Adrenal gland (tissue), 19 donors: ENCODE results near the gene SMIM44. TPM values are rescaled to one million over a fixed set of nuclear protein-coding genes. Genes with fewer than 3 reads are reported as not detected.

ENCODE experiments used
- DNase-seq, 7 donors: peaks; one replicate each; pipeline ENCODE4 v3.0.0-alpha.2; 2019 to 2020
- H3K27ac ChIP-seq, 5 donors: fragments of 200-600 bp; sonication (generic) in 4 of 5; 1 replicate in 3 of 5; 2 replicates in 2 of 5; pipeline versions ENCODE4 v1.5.1 to v1.8.0; 2016 to 2020; ENCODE audit warnings: mild to moderate bottlenecking in 1 of 5
- H3K27me3 ChIP-seq: fragments of 200-600 bp; 2 replicates; pipeline ENCODE4 v1.8.0; 2021
- H3K36me3 ChIP-seq, 2 donors: fragments of 200-600 bp; replicated peaks in 1 of 2; 1 replicate in 1 of 2; 2 replicates in 1 of 2; pipeline versions ENCODE4 v1.5.1 to v1.8.0; 2018 to 2022
- H3K4me1 ChIP-seq, 2 donors: fragments of 200-600 bp; replicated peaks in 1 of 2; 1 replicate in 1 of 2; 2 replicates in 1 of 2; pipeline versions ENCODE4 v1.5.1 to v1.8.0; 2018 to 2021
- H3K4me3 ChIP-seq, 4 donors: fragments of 200-600 bp; sonication (generic) in 3 of 4; one replicate each; pipeline ENCODE4 v1.5.1; 2016 to 2018
- H3K9me3 ChIP-seq, 3 donors: fragments of 200-600 bp; sonication (generic) in 1 of 3; replicated peaks in 1 of 3; 1 replicate in 2 of 3; 2 replicates in 1 of 3; pipeline versions ENCODE4 v1.5.1 to v1.8.0; 2016 to 2021
- CTCF ChIP-seq, 6 experiments: fragments of 450-650 bp in 4 of 6; fragments of 200-600 bp in 2 of 6; sonication (generic) in 1 of 6; IDR thresholded peaks; 1 replicate in 5 of 6; 2 replicates in 1 of 6; pipeline versions ENCODE4 v1.5.1 to v1.8.0; 2016 to 2021; ENCODE audit warnings: antibody characterized with exemption in 6 of 6, mild to moderate bottlenecking in 2 of 6, moderate library complexity in 1 of 6
- POLR2A ChIP-seq, 2 donors: fragments of 450-650 bp; IDR thresholded peaks; one replicate each; pipeline ENCODE4 v1.6.1; 2017; ENCODE audit warnings: antibody characterized with exemption in 2 of 2, mild to moderate bottlenecking in 2 of 2, moderate library complexity in 1 of 2
- WGBS, 4 donors: extraction: QIAGEN DNeasy Blood & Tissue Kit in 2 of 4; methylation state at CpG; one replicate each; pipeline versions ENCODE4 v1.1.5 to v1.1.7; 2013 to 2017; 5-methylcytosine and 5-hydroxymethylcytosine counted together
- intact Hi-C, 2 donors: fragments of 100-400 bp; cut with DNase I; formaldehyde crosslinking; loops; one replicate each; pipeline versions ENCODE4 v1.14.1 to v1.15.0; 2022 to 2023
- long read RNA-seq, 10 donors: library from polyadenylated mRNA in 3 of 10; unstranded in 2 of 10; stranded (forward) in 1 of 10; transcript quantifications; one replicate each; pipeline ENCODE4 v2.0.0 and lab custom pipeline, GENCODE V29; 2021 to 2026
- polyA plus RNA-seq, 3 donors: library from polyadenylated mRNA; stranded (reverse); fragments of 200-250 nt in 2 of 3; fragments of 350-450 nt in 1 of 3; fragmentation: Illumina TruSeq in 1 of 3; extraction: RNeasy Lipid Tissue Mini Kit (QIAGEN cat#74804) in 1 of 3; gene quantifications; one replicate each; pipeline ENCODE4 v1.2.3, GENCODE V29; 2013 to 2014
- total RNA-seq, 9 donors: library from RNA; depleted of rRNA in 4 of 9; stranded (reverse); fragments of >200 nt in 4 of 9; fragments of 120-200 nt in 1 of 9; fragmentation: NEBNext Ultra II Directional in 1 of 9; extraction: Animal tissue kit (Norgen Biotek cat#: 25700) in 1 of 9; gene quantifications; one replicate each; pipeline versions ENCODE4 v1.1.0 to v1.2.4, GENCODE V29; 2013 to 2023
- donor health status: healthy with polysubstance abuse.
- donor health status: Bipolar disorder and iron deficiency.
- donor health status: DM: yes; HTN: yes; CAD: no.
- donor health status: DM: no; HTN: no; CAD: no.
- donor health status: DM: no; HTN: no; CAD: no.
- donor health status: DM: yes; HTN: yes; CAD: no.

Gene SMIM44
- not detected for total RNA-seq
- polyA plus RNA-seq = not detected
- long read RNA-seq, donor 1 = 0 reads
- long read RNA-seq, donor 2 = 0 reads
- long read RNA-seq, donor 3 = 0 reads
- long read RNA-seq, donor 4 = 0 reads
- long read RNA-seq, donor 5 = 0 reads
- long read RNA-seq, donor 6 = 0 reads
- long read RNA-seq, donor 7 = 0 reads
- long read RNA-seq, donor 8 = 0 reads
- long read RNA-seq, donor 9 = 0 reads
- long read RNA-seq, donor 10 = 0 reads

GRCh38 chr19:3483226-3483628, at the start of gene SMIM44:
Gene SMIM44 (minus strand): TSS chr19:3483441. CDS start chr19:3483403, 38 bp downstream.
- H3K36me3 ChIP-seq = no peaks in the 10 kb centered on the region
- 63 to 71% (median 67%) methylated on average over 7 to 33 of the region's 33 CpGs for WGBS, 4 donors
- peaks cover 14% of the 10 kb centered on the region for H3K27me3 ChIP-seq
- DNase-seq = no peak
- no peaks in the 10 kb centered on the region for H3K9me3 ChIP-seq
- intact Hi-C loops = no loop called here
- no peaks in the 10 kb centered on the region for H3K4me1 ChIP-seq
- no peak for TF ChIP-seq CTCF (IDR thresholded peaks at IDR 0.05)
- TF ChIP-seq POLR2A (IDR thresholded peaks at IDR 0.05) = no peak
- H3K4me3 ChIP-seq = no peak within 1 kb of the TSS
- H3K27ac ChIP-seq = no peak within 1 kb of the TSS

- 89 to 94% (median 93%) methylated on average over 2 to 17 of the region's 17 CpGs for WGBS, 4 donors
- peaks cover 0 to 58% of the 10 kb centered on the region in 2 donors for H3K36me3 ChIP-seq
Measured at GRCh38 chr19:3533033-3533432, 49.8 kb upstream of the SMIM44 start.

GRCh38 chr19:3532154-3532786, 49.0 kb upstream of the SMIM44 start:
- peaks cover 0 to 66% of the 10 kb centered on the region in 2 donors for H3K36me3 ChIP-seq
- no peak for DNase-seq
- H3K4me1 ChIP-seq = peaks cover 15% of the 10 kb centered on the region in 2 donors
- intact Hi-C loops = no loop called here
- WGBS, 4 donors = 93 to 100% (median 95%) methylated on average over 2 to 33 of the region's 33 CpGs
- H3K9me3 ChIP-seq = no peaks in the 10 kb centered on the region
- no peaks in the 10 kb centered on the region for H3K27me3 ChIP-seq
- no peak overlapping the region for H3K4me3 ChIP-seq
- TF ChIP-seq POLR2A (IDR thresholded peaks at IDR 0.05) (no peak), CTCF (IDR thresholded peaks at IDR 0.05) (no peak)
- H3K27ac ChIP-seq = no peak overlapping the region

More at GRCh38 chr19:3533033-3533432, 49.8 kb upstream of the SMIM44 start:
- Histone ChIP-seq H3K9me3 (no peaks in the 10 kb centered on the region), H3K27ac (no peak overlapping the region), H3K27me3 (no peaks in the 10 kb centered on the region), H3K4me1 (peaks cover 18 to 23% of the 10 kb centered on the region in 2 donors), H3K4me3 (no peak overlapping the region)
- intact Hi-C loops = no loop called here
- no peak for TF ChIP-seq POLR2A (IDR thresholded peaks at IDR 0.05)
- no peak for TF ChIP-seq CTCF (IDR thresholded peaks at IDR 0.05)
- DNase-seq = no peak

GRCh38 chr19:3531716-3532115, 48.5 kb upstream of the SMIM44 start:
- H3K36me3 ChIP-seq = peaks cover 0 to 71% of the 10 kb centered on the region in 2 donors
- H3K27me3 ChIP-seq = no peaks in the 10 kb centered on the region
- no peak overlapping the region for H3K4me3 ChIP-seq
- TF ChIP-seq POLR2A (IDR thresholded peaks at IDR 0.05) (no peak), CTCF (IDR thresholded peaks at IDR 0.05) (no peak)
- no peak for DNase-seq
- 92 to 100% (median 97%) methylated on average over 1 to 29 of the region's 29 CpGs for WGBS, 4 donors
- no peaks in the 10 kb centered on the region for H3K9me3 ChIP-seq
- intact Hi-C loops = no loop called here
- H3K27ac ChIP-seq = no peak overlapping the region
- H3K4me1 ChIP-seq = peaks cover 9 to 10% of the 10 kb centered on the region in 2 donors
